Vagina (tissue), 2 donors: ENCODE results near the gene EZH2. TPM values are rescaled to one million over a fixed set of nuclear protein-coding genes. Genes with fewer than 3 reads are reported as not detected.

Experiments used
- DNase-seq, 2 donors: peaks; one replicate each; pipeline ENCODE4 v3.0.0-alpha.2; 2017; ENCODE audit errors: extremely low spot score in 2 of 2
- H3K27ac ChIP-seq: fragments of 200-600 bp; sonication (generic); one replicate; pipeline ENCODE4 v1.5.1; 2019
- H3K27me3 ChIP-seq: fragments of 200-600 bp; sonication (generic); one replicate; pipeline ENCODE4 v1.5.1; 2019
- H3K36me3 ChIP-seq, 2 donors: fragments of 200-600 bp; sonication (generic); one replicate each; pipeline ENCODE4 v1.5.1; 2017 to 2019
- H3K4me1 ChIP-seq: fragments of 200-600 bp; sonication (generic); one replicate; pipeline ENCODE4 v1.5.1; 2019
- H3K4me3 ChIP-seq, 2 donors: fragments of 200-600 bp; sonication (generic); 1 replicate in 1 of 2; 2 replicates in 1 of 2; pipeline ENCODE4 v1.5.1; 2016 to 2019
- H3K9me3 ChIP-seq: fragments of 200-600 bp; sonication (generic); one replicate; pipeline ENCODE4 v1.5.1; 2019
- CTCF ChIP-seq, 3 experiments: fragments of 450-650 bp in 2 of 3; fragments of 200-600 bp in 1 of 3; sonication (generic) in 1 of 3; IDR thresholded peaks; one replicate each; pipeline ENCODE4 v1.5.1; 2017 to 2019; ENCODE audit warnings: antibody characterized with exemption in 3 of 3, mild to moderate bottlenecking in 2 of 3, moderate library complexity in 2 of 3
- POLR2A ChIP-seq, 2 donors: fragments of 450-650 bp; IDR thresholded peaks; one replicate each; pipeline ENCODE4 v1.6.1; 2017; ENCODE audit warnings: antibody characterized with exemption in 2 of 2, mild to moderate bottlenecking in 2 of 2, moderate library complexity in 2 of 2
- POLR2AphosphoS5 ChIP-seq, 2 donors: sonication (generic); formaldehyde crosslinking; IDR thresholded peaks; one replicate each; pipeline ENCODE4 v1.9.0; 2017; ENCODE audit warnings: antibody characterized with exemption in 2 of 2, mild to moderate bottlenecking in 2 of 2, low read depth in 1 of 2; ENCODE audit not compliant: insufficient read depth in 1 of 2
- intact Hi-C: fragments of 100-400 bp; cut with DNase I; formaldehyde crosslinking; loops from one replicate; pipeline ENCODE4 v1.15.1; 2023
- total RNA-seq: library from RNA; depleted of rRNA; stranded (reverse); fragments of >200 nt; gene quantifications from one replicate; pipeline ENCODE4 v1.2.3, GENCODE V29; 2016

The EZH2 gene
- total RNA-seq, 1 donor from 2014 or later = 7.9 TPM

GRCh38 chr7:148912151-148912550 is 28.1 kb upstream of the EZH2 start:
- Histone ChIP-seq H3K9me3 (no peaks in the 10 kb centered on the region), H3K27me3 (no peaks in the 10 kb centered on the region), H3K4me1 (no peaks in the 10 kb centered on the region), H3K36me3 (no peaks in the 10 kb centered on the region), H3K4me3 (no peak overlapping the region), H3K27ac (no peak overlapping the region)
- intact Hi-C loops = no loop called here
- no peak for DNase-seq
- TF ChIP-seq POLR2A (IDR thresholded peaks at IDR 0.05) = no peak

GRCh38 chr7:148911626-148912025 is 27.5 kb upstream of the EZH2 start:
- H3K36me3 ChIP-seq = no peaks in the 10 kb centered on the region
- no peaks in the 10 kb centered on the region for H3K27me3 ChIP-seq
- no peaks in the 10 kb centered on the region for H3K9me3 ChIP-seq
- no peak for DNase-seq
- H3K4me3 ChIP-seq = no peak overlapping the region
- TF ChIP-seq POLR2A (IDR thresholded peaks at IDR 0.05) (no peak), POLR2AphosphoS5 (IDR thresholded peaks at IDR 0.05; ENCODE audit: insufficient read depth in 1 of 2, low read depth in 1 of 2) (no peak), CTCF (IDR thresholded peaks at IDR 0.05) (no peak)
- no peak overlapping the region for H3K27ac ChIP-seq
- intact Hi-C loops = no loop called here
- H3K4me1 ChIP-seq = no peaks in the 10 kb centered on the region

GRCh38 chr7:148909568-148909967 is 25.5 kb upstream of the EZH2 start:
- Histone ChIP-seq H3K36me3 (no peaks in the 10 kb centered on the region), H3K4me3 (no peak overlapping the region), H3K27me3 (no peaks in the 10 kb centered on the region), H3K9me3 (no peaks in the 10 kb centered on the region), H3K4me1 (no peaks in the 10 kb centered on the region), H3K27ac (no peak overlapping the region)
- no peak for DNase-seq
- intact Hi-C loops = no loop called here
- TF ChIP-seq POLR2A (IDR thresholded peaks at IDR 0.05) = no peak
- TF ChIP-seq POLR2AphosphoS5 (IDR thresholded peaks at IDR 0.05; ENCODE audit: insufficient read depth in 1 of 2, low read depth in 1 of 2) = no peak
- no peak for TF ChIP-seq CTCF (IDR thresholded peaks at IDR 0.05)

GRCh38 chr7:148906707-148907498 is 22.8 kb upstream of the EZH2 start:
- DNase-seq = no peak
- Histone ChIP-seq H3K4me3 (no peak overlapping the region), H3K27me3 (no peaks in the 10 kb centered on the region), H3K4me1 (no peaks in the 10 kb centered on the region), H3K9me3 (no peaks in the 10 kb centered on the region), H3K27ac (no peak overlapping the region), H3K36me3 (no peaks in the 10 kb centered on the region)
- intact Hi-C loops = no loop called here
- TF ChIP-seq POLR2AphosphoS5 (IDR thresholded peaks at IDR 0.05; ENCODE audit: insufficient read depth in 1 of 2, low read depth in 1 of 2) (no peak), POLR2A (IDR thresholded peaks at IDR 0.05) (no peak), CTCF (IDR thresholded peaks at IDR 0.05) (no peak)

GRCh38 chr7:148905093-148905666 is 21.1 kb upstream of the EZH2 start:
- no peaks in the 10 kb centered on the region for H3K36me3 ChIP-seq
- no peak for TF ChIP-seq POLR2A (IDR thresholded peaks at IDR 0.05)
- no peak for TF ChIP-seq POLR2AphosphoS5 (IDR thresholded peaks at IDR 0.05; ENCODE audit: insufficient read depth in 1 of 2, low read depth in 1 of 2)
- TF ChIP-seq CTCF (IDR thresholded peaks at IDR 0.05) = no peak
- no peaks in the 10 kb centered on the region for H3K27me3 ChIP-seq
- no peak overlapping the region for H3K4me3 ChIP-seq
- no peak for DNase-seq
- intact Hi-C loops = no loop called here
- no peak overlapping the region for H3K27ac ChIP-seq
- H3K4me1 ChIP-seq = no peaks in the 10 kb centered on the region
- no peaks in the 10 kb centered on the region for H3K9me3 ChIP-seq
